DMS153 treated with DMSO at 0.1 percent for 48 hours (cell line): ENCODE data around the gene TAGLN2.

Experiments
- DNase-seq: peaks from one replicate; lab custom pipeline; 2025; ENCODE audit not compliant: unreplicated experiment; lab: John Stamatoyannopoulos, UW

Gene TAGLN2

DNA sequence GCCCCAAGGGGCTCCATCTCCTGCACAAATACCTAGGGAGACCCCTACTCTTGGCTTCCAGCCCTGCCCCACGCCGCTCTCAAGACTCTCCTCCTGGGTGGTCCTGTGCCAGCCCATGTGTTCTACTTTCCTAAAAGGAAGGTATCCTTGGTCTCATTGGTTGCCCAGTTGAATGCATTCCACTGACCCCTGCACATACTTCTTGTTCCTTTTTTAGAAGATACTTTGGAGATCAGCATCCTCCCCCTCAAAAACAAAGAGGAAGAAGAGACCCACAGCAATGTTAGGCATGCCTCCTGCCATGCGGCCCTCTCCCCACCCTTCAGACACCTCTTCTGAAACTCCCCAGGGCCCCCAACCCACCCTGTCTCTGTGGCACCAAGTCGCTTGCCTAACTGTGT is 24.7 kb upstream of the TAGLN2 start:
- no peak for DNase-seq

DNA sequence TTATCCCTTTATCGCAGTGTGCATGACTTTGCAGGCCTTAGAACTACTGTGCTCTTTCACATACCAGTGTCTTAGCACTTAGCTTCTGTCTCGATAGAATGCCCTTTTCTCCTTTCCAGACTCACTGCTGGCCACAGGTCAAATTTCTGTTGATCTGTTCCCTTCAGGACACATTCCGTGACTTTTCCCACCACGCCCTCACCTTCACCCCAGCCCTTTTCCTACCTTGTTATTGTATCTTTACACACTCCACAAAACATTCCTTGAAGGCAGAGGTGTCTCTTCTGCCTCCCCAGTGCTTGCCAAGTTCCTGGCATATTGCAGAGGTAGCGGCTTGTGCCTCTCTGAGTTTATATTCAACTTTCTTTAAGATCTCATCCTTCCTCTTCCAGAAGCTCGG is 23.8 kb upstream of the TAGLN2 start:
- no peak for DNase-seq

GRCh38 chr1:159947942-159948341 is 22.6 kb upstream of the TAGLN2 start:
- no peak for DNase-seq

DNA sequence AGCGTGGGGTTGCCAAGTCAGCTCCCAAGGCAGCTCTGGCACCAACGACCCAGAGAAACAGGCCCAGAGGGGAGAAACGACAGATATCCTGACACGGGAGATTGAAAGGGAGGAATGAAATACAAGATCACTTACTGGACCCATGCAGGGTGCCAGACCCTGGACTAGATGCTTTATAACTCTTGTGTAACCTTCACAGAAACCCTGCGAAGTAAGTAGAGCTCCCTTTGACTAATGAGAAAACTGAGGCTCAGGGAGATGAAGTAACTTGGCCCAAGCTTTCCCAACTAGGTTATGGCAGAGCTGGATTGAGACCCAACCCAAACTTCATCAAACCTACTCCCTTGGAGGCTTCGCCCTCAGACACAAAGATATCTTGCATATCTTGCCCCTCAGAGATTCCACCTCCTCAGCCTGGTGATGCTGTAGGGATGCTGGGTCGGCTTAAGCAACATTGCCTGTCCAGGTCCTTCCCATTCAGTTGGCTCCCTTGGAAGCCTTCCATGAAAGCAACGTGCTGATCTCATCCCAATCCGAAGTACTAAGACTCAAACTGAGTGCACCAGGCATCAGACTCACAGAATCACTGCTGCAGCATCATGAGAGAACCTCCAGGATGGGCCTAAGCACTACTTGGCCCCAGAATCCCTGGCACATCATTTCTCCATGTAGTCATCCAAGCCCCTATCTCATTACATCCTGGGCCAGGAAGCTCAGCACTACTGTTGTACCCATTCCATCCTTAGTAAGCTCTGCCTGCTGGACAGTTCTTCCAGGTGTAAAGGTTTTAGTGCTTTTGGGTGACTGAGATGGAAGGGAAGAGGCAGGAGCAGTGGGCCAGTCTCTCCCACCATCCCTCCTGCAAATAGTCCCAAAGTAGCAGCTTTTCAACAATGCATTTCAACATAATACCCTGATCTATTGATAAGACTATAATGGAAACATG is 21.2 kb upstream of the TAGLN2 start:
- DNase-seq, result no peak

DNA sequence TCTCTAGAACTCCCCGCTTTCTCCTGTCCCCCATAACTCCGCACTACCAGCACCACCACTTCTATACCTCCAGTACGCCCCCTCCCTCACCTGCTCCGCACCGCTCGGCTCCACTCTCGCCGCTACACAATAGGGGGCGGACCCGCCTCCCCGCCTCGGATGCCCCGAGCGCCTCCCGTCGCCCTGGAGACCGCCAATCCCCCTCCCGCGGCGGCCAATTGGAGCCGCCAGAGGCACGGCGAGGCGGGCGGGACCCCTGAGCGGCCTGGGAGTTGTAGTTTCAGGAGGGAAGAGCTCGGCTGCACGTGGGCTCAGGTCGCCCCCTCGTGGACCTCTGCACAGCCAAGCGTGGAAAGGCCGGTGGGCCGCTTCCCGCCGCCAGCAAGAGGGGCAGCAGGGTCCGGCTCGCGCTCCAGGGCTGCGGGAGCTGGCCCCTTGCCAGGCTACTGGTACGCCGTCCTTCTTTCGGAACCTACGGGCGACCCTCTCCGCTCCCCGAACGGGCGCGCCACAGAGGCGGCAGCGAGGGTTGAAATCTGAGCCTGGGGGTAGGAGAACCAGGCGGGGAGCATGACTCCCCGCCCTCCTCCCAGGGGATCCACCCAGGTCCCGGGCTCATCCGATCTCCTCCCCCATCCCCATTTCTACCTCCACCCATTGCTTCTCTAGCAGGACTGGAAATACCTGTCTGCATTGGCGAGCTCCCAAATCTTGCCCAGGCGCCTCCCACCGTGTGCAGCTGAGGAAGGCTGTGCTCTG is 20.4 kb upstream of the TAGLN2 start, which contains the start of gene IGSF9:
TSS of gene IGSF9 (minus strand) at position 131 of the 759 bp plus-strand sequence. CDS start 2,159 bp downstream, outside the sequence.
- peak; percentile 96 for DNase-seq

DNA sequence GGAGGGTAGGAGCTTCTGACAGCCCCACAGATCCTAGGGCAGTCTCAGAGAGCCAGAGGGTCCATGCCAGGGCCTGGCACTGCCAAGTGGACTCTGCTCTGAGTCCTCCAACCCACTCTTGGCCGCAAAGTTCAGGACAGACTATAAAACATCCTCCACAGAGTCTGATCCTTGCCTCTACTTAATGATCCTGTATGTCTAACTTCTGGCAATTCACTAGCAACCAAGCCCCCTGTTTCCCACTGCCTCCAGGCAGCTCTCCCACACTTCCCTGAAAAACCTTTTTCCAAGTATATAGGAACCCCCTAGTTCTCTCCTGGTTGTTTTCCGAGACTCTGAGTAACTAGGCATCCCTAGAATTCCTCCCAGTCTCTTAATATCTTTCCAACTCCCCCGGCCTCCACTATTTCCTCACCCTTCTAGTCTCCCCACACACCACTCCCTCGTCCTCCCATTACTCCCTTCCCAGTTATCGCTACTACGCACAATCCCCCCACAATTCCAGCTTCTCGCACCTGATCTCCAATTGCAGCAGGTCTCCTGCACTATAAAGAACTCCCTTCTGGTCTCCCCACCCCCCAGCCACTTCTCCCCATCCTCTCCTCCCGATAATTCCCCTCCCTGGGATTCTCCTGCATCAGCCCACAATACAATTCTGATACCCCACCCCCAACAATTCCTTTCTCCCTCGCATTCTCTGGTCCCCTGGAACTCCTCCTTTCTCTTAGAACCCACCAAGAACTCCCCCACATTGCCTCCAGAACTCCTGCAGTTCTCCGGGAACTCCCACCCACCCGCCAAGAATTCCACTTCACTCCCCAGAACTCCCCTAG is 19.5 kb upstream of the TAGLN2 start:
- no peak for DNase-seq

DNA sequence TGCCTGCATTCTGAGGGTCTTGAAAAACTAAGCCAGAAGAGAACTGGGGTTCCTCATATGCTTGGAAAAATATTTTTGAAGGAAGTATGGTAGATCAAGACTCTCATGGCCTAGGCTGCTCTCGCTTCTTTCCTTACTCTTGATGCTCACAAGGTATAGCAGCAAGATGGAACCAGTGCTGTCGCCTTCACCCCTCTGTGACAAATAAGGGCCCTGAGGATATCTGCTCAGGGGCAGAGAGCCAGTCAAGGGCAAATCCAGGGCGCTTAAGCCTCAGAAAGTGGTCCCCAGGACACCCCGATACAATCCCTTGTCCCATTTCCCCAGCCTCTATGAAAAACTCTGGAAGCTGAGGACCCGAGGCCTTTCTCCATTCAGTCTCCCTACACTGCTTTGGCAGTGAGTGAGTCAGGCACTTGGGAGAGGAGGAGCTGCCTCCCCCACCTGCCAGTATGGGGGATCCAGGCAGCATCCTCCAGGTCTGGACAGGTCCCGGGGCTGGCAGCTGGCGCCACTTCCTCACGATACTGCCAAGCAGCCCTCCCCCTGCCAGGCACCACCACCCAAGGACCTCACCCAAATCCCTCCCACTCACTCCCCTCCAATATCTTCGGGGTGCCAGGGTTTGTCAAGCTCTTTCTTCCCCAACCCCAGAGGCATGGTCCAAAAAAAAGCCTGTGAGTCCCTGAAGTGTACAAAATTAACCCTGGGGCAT is 18.8 kb upstream of the TAGLN2 start:
- peak; percentile 8 for DNase-seq

DNA sequence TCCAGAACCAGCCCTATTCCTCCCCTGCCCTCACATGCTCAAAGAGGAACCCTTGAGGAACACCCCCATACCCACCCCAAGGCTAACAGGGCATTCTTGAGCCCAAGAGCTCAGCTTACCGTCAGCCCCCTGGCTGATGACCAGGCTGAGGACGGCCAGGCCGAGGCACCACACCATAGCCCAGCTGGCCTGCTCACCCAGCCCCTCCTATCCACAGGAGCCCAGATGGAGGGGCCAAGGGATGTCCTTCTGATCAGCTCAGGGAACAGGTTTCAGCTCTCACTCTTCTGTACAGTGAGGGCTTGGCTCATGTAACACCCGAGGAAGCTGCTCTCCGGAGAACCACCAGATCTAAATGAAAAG is 18.0 kb upstream of the TAGLN2 start:
- no peak for DNase-seq

DNA sequence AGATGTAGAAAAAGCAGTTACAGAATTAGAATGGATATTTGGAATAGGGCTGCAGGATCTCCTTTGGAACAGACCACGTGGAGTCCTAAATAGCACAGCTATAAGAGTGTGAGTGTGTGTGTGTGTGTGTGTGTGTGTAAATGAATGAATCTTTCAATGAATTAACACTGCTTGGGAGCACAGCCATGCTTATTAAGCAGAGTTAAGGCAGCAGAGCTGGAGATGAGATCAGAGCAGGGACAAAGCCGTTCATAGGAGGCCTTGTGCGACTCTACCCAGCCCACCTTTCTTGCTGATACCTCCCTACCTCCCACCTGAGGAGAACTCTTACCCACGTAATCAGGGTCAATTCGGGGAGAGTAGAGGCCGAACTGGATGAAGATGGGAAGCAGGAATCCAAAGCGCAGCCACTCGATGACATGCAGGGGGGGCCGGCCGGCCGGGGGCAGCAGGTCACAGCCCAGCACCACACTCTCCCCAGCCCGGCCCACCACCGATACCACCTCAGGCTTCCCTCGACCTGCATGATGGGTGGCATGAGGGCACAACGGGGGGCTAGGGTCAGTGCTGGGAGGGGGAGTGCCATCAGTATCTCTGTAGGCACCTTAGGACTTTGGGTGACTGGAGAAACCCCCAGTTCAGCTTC is 17.4 kb upstream of the TAGLN2 start:
- no peak for DNase-seq

DNA sequence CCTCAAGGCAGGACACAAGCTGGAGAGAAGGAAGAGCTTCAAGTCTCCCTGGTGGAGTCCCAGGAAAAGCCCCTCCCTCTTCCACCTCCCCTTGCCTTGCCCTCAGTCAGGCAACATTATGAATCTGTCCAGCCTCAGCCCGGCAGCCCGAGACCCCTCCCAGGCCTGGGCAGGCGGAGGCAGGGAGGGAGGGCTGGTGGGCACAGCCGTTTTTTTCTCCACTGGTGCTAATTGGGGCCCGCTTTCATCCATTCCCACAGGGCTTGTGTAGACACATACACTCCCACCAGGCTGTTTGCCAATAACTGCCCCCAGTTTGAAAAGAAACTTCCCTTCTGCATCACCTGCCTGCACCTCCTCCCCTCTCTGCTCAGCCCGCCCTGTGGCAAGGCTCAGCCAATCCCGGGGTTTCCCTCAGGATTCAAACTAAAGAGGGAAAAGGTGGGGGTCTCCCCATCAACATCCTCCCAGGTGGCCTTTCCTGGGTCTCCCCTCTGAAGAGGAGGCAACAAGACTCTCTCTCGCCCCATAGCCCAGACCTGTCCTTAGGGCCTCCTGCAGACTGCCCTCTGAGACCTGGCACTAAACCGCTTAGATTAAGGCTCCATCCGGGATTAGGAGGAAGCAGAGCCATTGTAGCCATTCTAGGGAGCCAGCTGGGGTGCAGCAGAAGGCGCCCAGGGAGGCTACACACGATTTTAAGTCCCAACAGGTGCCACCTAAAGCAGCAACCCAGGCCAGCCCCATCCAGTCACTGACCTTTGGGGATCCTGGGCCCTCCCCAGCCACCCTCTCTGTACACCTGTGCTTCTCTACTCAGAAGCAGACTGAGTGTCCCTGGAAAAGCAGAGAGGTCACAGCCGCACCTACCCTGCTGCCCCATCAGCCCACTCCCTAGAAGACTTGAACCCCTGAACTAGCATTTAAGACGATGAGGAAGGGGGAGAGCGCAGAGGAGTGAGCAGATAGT is 16.6 kb upstream of the TAGLN2 start:
- DNase-seq, result no peak

- DNase-seq, result no peak
These were observed 15.8 kb upstream of the TAGLN2 start for GRCh38 chr1:159941141-159941540.

GRCh38 chr1:159940006-159940620 is 14.8 kb upstream of the TAGLN2 start:
- no peak for DNase-seq

- DNase-seq, result no peak
These were observed 14.3 kb upstream of the TAGLN2 start for GRCh38 chr1:159939678-159940002.

- no peak for DNase-seq
These were observed 13.8 kb upstream of the TAGLN2 start for GRCh38 chr1:159938905-159939677.

DNA sequence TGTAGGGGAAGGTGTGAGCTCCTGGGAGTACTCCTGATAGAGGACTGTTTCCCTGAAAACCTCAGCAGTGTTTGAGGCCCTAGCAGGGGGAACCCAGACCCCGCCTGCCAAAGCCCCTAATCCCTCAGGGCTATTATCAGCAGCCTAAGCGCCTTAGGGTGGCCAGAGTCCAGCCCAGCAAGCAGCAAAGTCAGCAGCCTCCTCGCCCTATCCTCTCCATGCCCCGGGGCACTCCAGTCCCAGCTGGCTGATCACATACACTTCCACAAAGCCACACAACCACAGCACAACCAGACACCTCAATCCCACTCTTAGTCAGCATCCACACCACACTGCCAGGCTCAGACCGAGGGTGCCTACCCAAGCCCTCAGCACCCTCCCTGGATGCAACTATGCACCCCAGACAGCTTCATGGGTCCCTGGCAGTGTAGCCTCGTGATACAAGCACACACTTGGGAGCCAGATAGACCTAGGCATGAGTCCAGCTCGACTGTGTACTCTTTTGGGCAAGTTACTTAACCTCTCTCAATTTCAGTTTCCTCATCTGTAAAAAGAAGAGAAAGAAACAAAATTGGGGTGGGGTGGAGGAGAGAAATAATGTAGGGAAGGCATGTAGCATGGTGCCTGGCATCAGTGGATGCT is 13.0 kb upstream of the TAGLN2 start:
- no peak for DNase-seq

DNA sequence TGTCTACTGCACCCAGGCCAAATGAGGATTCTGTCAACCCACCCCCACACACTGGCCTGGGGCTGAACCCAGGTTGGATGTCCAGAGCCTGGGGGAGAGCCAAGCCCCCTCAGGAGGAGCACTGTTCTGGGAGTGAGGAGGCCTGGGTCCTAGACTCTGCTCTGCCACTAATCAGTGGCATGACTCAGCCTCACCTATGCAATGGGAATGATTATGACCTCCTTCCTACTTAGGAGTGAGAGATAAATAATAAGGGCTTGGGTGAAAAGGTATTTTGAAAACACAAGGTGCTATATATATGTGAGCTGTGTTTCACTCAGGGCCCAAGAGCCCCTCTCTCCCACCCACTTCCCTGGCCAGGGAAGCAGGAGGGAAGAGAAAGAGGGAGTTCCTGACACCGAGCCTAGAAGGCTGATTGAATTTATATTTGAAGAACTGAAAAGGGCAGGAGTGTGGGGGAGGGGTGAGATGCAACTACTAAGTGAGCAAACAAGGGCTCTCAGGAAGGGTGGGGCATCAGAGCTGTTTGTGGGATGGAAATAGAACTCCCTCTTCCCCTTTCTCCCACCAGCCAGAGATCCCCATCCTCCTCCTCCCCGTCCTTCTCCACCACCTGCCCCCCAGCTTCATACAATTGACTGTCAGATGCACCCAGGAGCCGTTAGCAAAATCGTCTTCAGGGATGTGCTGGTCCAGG is 11.9 kb upstream of the TAGLN2 start:
- peak; percentile 33 for DNase-seq
